ENCODE results near the gene SETD3.

Gene SETD3

DNA sequence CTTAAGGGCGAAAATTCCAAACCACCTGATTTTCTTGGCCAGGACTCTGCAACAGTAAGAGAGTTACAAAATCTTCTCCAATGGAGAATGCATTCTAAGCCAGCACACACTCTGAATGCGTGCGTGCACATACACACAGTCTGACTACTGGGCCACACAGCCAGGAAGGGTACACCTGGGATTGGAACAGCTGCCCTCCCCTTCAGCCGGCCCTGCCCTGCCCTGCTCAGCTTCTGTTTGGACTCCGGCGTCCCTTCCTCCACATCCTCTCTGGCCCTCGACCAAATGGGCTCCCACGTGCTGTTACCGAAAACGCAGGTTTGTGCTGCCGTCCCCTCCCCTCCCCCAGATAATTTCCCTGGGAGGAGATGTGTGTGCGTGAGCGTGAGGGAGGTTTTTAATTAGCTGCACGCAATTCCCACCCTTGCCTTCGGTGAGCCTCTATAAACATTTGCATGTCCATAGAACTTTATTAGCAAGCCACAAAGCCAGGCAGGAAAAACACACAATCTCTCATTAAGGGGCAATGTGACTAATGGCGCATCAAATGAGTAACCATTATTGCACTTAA is 43.5 kb upstream of the SETD3 start:
- H3K4me3 ChIP-seq (ENCODE audit: low read depth, low read length), result peak overlapping the region; percentile 16; the same call in 1 of the 2 replicates
- TF ChIP-seq, protein P1, sequence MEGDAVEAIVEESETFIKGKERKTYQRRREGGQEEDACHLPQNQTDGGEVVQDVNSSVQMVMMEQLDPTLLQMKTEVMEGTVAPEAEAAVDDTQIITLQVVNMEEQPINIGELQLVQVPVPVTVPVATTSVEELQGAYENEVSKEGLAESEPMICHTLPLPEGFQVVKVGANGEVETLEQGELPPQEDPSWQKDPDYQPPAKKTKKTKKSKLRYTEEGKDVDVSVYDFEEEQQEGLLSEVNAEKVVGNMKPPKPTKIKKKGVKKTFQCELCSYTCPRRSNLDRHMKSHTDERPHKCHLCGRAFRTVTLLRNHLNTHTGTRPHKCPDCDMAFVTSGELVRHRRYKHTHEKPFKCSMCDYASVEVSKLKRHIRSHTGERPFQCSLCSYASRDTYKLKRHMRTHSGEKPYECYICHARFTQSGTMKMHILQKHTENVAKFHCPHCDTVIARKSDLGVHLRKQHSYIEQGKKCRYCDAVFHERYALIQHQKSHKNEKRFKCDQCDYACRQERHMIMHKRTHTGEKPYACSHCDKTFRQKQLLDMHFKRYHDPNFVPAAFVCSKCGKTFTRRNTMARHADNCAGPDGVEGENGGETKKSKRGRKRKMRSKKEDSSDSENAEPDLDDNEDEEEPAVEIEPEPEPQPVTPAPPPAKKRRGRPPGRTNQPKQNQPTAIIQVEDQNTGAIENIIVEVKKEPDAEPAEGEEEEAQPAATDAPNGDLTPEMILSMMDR (IDR thresholded peaks at IDR 0.05; ENCODE audit: control insufficient read depth, extremely low read depth, insufficient read depth), result no peak
- DNase-seq (ENCODE audit: low read depth), result peak; percentile 41

DNA sequence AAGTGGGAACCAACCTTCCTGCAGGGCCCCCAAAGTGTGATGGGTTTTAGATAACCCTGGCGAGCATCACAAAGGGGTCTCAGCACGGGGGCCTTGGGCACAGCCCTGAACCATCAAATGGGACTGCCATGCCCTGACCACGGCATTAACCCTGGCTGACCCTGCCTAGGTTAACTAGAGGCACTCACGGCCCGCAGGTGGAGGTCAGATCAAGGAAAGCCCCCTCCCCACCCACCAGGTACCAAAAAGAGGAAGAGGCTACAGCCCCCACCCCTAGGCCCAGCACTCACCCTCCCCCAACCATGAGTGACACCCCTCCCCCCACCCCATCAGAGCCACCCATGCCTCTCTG is 43.0 kb upstream of the SETD3 start:
- H3K4me3 ChIP-seq (ENCODE audit: low read depth, low read length), result no peak overlapping the region
- no peak for DNase-seq (ENCODE audit: low read depth)
- TF ChIP-seq, protein P1 (IDR thresholded peaks at IDR 0.05; ENCODE audit: control insufficient read depth, extremely low read depth, insufficient read depth), result no peak

DNA sequence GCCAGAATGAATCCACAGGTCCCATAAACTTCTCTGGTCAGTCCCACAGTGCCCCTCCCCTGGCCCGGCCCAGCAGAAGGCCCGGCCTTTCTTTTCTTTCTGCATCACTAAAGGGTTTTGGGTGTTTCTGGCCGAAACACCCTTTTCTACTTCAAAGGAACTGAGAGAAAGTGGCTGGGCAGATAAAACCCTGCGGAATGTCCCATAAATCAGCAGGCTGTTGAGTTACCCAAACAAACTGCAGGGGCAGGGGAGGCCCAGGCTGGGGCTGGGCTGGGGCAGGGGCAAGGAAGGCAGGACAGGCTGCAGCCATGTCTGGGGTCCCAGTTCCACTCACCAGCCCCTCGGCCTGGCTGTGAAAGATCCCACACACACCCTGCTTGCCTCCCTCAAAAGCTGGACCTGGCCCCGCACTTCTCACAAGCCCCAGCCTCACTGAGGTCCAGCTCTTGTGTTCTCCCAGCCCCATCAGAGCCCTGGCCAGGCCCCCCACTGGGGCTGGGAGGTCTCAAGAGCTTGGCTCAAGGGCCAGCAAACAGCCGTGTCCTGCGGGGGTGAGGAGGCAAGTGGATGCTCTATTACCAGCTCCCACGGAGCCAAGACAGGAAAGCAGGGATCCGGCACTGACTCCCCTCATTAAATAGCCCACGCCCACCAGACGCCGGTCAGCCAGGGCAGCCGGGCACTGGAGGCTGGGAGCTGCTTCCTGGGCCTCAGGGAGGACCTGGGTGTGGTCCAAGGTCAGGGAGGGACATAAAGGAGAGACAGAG is 42.5 kb upstream of the SETD3 start:
- no peak overlapping the region for H3K4me3 ChIP-seq (ENCODE audit: low read depth, low read length)
- DNase-seq (ENCODE audit: low read depth), result no peak
- TF ChIP-seq, protein P1 (IDR thresholded peaks at IDR 0.05; ENCODE audit: control insufficient read depth, extremely low read depth, insufficient read depth), result no peak

DNA sequence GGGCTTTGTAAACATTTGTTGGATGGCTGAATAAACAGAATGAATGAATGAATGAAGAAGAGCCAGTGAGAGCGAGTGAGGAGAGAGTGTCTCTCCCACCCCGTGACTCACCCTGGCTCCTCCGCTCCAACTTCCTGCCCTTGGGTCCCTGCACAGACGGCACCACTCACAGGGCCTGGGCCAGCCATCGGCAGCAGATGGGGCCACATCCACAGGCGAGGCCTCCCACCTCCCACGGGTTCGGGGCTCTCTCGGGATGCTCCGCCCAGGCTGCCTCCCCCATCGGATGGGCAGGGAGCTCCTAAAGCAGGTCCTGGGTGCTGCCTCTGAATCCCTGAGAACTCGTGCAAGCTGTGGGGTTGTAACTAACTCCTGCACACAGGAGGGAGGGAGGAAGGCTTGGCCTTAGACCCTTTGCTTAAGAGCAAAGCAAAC is 41.8 kb upstream of the SETD3 start:
- DNase-seq (ENCODE audit: low read depth), result no peak
- no peak overlapping the region for H3K4me3 ChIP-seq (ENCODE audit: low read depth, low read length)
- TF ChIP-seq, protein P1 (IDR thresholded peaks at IDR 0.05; ENCODE audit: control insufficient read depth, extremely low read depth, insufficient read depth), result no peak

DNA sequence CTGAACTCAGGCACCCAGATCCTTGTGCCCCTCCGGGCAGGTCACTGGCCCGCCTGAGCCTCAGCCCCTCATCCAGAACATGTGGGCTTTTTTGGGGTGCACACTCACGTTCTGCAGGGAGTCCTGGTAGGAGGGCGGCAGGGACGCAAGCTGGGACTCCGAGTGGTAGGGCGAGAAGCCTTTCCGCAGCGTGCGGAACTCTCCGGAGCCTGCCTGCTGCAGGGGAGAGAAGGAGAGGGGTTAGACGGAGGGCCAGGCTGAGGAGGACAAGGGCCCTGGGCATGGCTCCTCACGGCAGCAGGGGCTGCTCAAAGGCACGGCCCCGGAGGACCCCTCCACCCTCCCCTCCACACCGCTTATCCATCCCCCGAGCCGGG is 41.4 kb upstream of the SETD3 start:
- TF ChIP-seq, protein P1 (IDR thresholded peaks at IDR 0.05; ENCODE audit: control insufficient read depth, extremely low read depth, insufficient read depth), result no peak
- DNase-seq (ENCODE audit: low read depth), result no peak
- no peak overlapping the region for H3K4me3 ChIP-seq (ENCODE audit: low read depth, low read length)

DNA sequence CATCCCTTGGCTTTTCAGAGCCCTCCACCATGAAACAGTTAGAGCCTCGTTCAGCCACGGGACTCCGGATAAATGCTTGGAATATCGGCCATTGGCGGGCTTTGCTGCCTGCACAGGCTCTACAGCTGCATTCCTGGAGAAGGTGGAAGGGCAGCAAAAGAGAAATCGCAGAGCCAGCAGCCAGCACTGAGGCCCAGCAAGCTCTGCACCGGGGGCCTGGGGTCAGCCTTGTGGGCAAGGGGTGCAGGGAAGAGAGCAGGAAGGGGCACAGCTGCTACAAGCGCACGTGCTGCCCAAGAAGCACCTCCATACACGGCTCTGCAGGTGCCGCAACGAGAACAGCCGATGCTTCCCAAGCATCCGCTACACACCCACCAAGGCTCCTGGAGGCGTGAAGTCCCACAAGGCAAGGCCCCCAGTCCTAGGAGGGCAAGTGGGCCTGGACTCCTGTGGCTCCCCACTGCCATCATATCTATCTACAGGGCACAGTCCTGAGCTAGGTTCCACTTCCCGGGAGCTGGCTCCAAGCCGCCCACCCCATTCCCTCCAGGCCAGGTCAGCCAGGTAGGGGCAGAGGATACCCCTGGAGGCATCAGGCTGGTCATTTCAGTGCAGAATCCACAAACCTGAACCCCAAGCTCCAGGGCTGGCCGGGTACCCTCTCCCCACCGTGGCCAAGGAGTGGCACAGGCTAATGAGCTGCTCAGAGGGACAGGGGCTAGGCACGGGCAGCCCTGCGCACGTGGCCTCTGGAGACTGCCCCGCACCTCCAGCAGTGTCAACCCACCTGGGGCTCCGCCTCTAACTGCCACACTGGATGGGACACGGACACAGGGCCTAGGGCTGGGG is 40.7 kb upstream of the SETD3 start:
- DNase-seq (ENCODE audit: low read depth), result no peak
- no peak overlapping the region for H3K4me3 ChIP-seq (ENCODE audit: low read depth, low read length)
- TF ChIP-seq, protein P1 (IDR thresholded peaks at IDR 0.05; ENCODE audit: control insufficient read depth, extremely low read depth, insufficient read depth), result no peak
